Loucy (cell line): ENCODE measurements around the gene ATP10B.

Experiments
- H2AFZ ChIP-seq: fragments of 200-600 bp; sonication (generic); 2 replicates; pipeline ENCODE4 v1.6.0; 2016; ENCODE audit warnings: antibody characterized with exemption, mild to moderate bottlenecking, low read length, moderate library complexity
- H3F3A ChIP-seq: fragments of 200-600 bp; 2 replicates; pipeline ENCODE4 v1.6.0; 2016; ENCODE audit warnings: antibody characterized with exemption, low read depth, mild to moderate bottlenecking
- H3K27me3 ChIP-seq: fragments of 200-600 bp; sonication (generic); 2 replicates; pipeline ENCODE4 v1.6.1; 2014; ENCODE audit warnings: low read length, mild to moderate bottlenecking; ENCODE audit not compliant: insufficient read depth, poor library complexity, severe bottlenecking
- H3K36me3 ChIP-seq: fragments of 200-600 bp; sonication (generic); 2 replicates; pipeline ENCODE4 v1.6.1; 2016; ENCODE audit warnings: low read length; ENCODE audit not compliant: insufficient read depth
- H3K4me1 ChIP-seq: fragments of 200-600 bp; sonication (generic); 2 replicates; pipeline ENCODE4 v1.5.1; 2014; ENCODE audit warnings: low read length, mild to moderate bottlenecking; ENCODE audit not compliant: insufficient read depth, poor library complexity, severe bottlenecking
- H3K4me2 ChIP-seq: fragments of 200-600 bp; sonication (generic); 2 replicates; pipeline ENCODE4 v1.6.0; 2014; ENCODE audit warnings: antibody characterized with exemption, low read length, low read depth, mild to moderate bottlenecking; ENCODE audit not compliant: poor library complexity, severe bottlenecking
- H3K4me3 ChIP-seq: fragments of 200-600 bp; sonication (generic); 2 replicates; pipeline ENCODE4 v1.5.1; 2014; ENCODE audit warnings: low read length, mild to moderate bottlenecking, mixed read lengths; ENCODE audit not compliant: poor library complexity, severe bottlenecking
- H3K79me2 ChIP-seq: fragments of 200-600 bp; sonication (generic); 2 replicates; pipeline ENCODE4 v1.6.1; 2014; ENCODE audit warnings: low read length; ENCODE audit not compliant: insufficient read depth
- H3K9ac ChIP-seq: fragments of 200-600 bp; sonication (generic); 2 replicates; pipeline ENCODE4 v1.6.0; 2014; ENCODE audit warnings: mild to moderate bottlenecking, low read depth, low read length, moderate library complexity; ENCODE audit not compliant: poor library complexity, severe bottlenecking
- H3K9me2 ChIP-seq: fragments of 200-600 bp; sonication (generic); replicated peaks from 2 replicates; pipeline ENCODE4 v1.6.1; 2016; ENCODE audit warnings: low read depth, low read length, mixed read lengths
- H3K9me3 ChIP-seq: fragments of 200-600 bp; sonication (generic); 2 replicates; pipeline ENCODE4 v1.6.1; 2014; ENCODE audit warnings: mild to moderate bottlenecking, antibody characterized with exemption, low read length, low read depth; ENCODE audit not compliant: insufficient read depth
- H4K20me1 ChIP-seq: fragments of 200-600 bp; sonication (generic); 2 replicates; pipeline ENCODE4 v1.6.0; 2014; ENCODE audit warnings: antibody characterized with exemption, low read length, mild to moderate bottlenecking; ENCODE audit not compliant: insufficient read depth, poor library complexity, severe bottlenecking
- CTCF ChIP-seq: fragments of 200-600 bp; sonication (generic); conservative IDR thresholded peaks from 2 replicates; pipeline ENCODE4 v1.5.1; 2014; ENCODE audit warnings: mild to moderate bottlenecking, antibody characterized with exemption, low read length
- EZH2phosphoT487 ChIP-seq: fragments of 200-600 bp; IDR thresholded peaks from 2 replicates; pipeline ENCODE4 v1.6.1; 2018; ENCODE audit warnings: antibody characterized with exemption, mild to moderate bottlenecking, moderate library complexity, borderline replicate concordance

Gene ATP10B

GRCh38 chr5:160697281-160697680 lies 154.7 kb downstream of the ATP10B start:
- Histone ChIP-seq H3K9me3 (no peaks in the 10 kb centered on the region), H3K9ac (no peak overlapping the region), H3K4me1 (no peaks in the 10 kb centered on the region), H3K4me2 (no peak overlapping the region), H3K4me3 (no peak overlapping the region), H3K9me2 (no peaks in the 10 kb centered on the region), H3K79me2 (no peaks in the 10 kb centered on the region), H3K36me3 (no peaks in the 10 kb centered on the region), H3K27me3 (no peaks in the 10 kb centered on the region), H2AFZ (no peak overlapping the region), H3F3A (no peaks in the 10 kb centered on the region), H4K20me1 (no peaks in the 10 kb centered on the region)
- TF ChIP-seq CTCF = no peak
- TF ChIP-seq EZH2phosphoT487 = no peak

GRCh38 chr5:160694896-160695295 lies 157.1 kb downstream of the ATP10B start:
- Histone ChIP-seq H3F3A (no peaks in the 10 kb centered on the region), H3K4me2 (no peak overlapping the region), H3K9ac (no peak overlapping the region), H3K4me1 (no peaks in the 10 kb centered on the region), H3K79me2 (no peaks in the 10 kb centered on the region), H4K20me1 (no peaks in the 10 kb centered on the region), H3K9me2 (no peaks in the 10 kb centered on the region), H2AFZ (no peak overlapping the region), H3K27me3 (no peaks in the 10 kb centered on the region), H3K9me3 (no peaks in the 10 kb centered on the region), H3K36me3 (no peaks in the 10 kb centered on the region), H3K4me3 (no peak overlapping the region)
- TF ChIP-seq CTCF = no peak
- TF ChIP-seq EZH2phosphoT487 = no peak

- Histone ChIP-seq H3F3A (no peaks in the 10 kb centered on the region), H3K9me2 (no peaks in the 10 kb centered on the region), H3K4me1 (no peaks in the 10 kb centered on the region), H3K9ac (no peak overlapping the region), H3K79me2 (no peaks in the 10 kb centered on the region), H4K20me1 (no peaks in the 10 kb centered on the region), H3K4me2 (no peak overlapping the region), H3K4me3 (no peak overlapping the region), H3K27me3 (no peaks in the 10 kb centered on the region), H3K36me3 (no peaks in the 10 kb centered on the region), H2AFZ (no peak overlapping the region), H3K9me3 (no peaks in the 10 kb centered on the region)
- TF ChIP-seq EZH2phosphoT487 (no peak), CTCF (no peak)
These were observed 158.1 kb downstream of the ATP10B start for GRCh38 chr5:160693831-160694465.
